ENCODE results near the gene UTP25. TPM values are rescaled to one million over a fixed set of nuclear protein-coding genes. Genes with fewer than 3 reads are reported as not detected.
"Not testable (repeated sequence)": the region's sequence is repeated elsewhere in the genome, so short reads cannot be mapped to it uniquely, and the experiment has no call there.

UTP25 gene
- total and polyA plus RNA-seq, 4 donors = 6.5 to 9.0 (median 7.4) TPM

GRCh38 chr1:209885403-209886218 lies 57.8 kb downstream of the UTP25 start:
- Histone ChIP-seq H3K27me3 (ENCODE audit: control insufficient read depth, insufficient read depth, low read length) (peaks cover 9% of the 10 kb centered on the region), H3K4me1 (ENCODE audit: control insufficient read depth, insufficient read depth, low read length) (no peaks in the 10 kb centered on the region), H3K4me3 (ENCODE audit: low read depth, low read length) (no peak overlapping the region), H3K9me3 (ENCODE audit: control insufficient read depth, insufficient read depth, low read length) (no peaks in the 10 kb centered on the region), H3K27ac (ENCODE audit: low read depth, low read length) (no peak overlapping the region), H3K36me3 (ENCODE audit: control insufficient read depth, insufficient read depth, low read length) (no peaks in the 10 kb centered on the region)
- no peak for DNase-seq (ENCODE audit: low read depth in 4 of 6, low spot score in 6 of 6)
- WGBS (ENCODE audit: insufficient coverage) = 98% methylated on average over 6 of the region's 7 CpGs

GRCh38 chr1:209886219-209886536 lies 58.4 kb downstream of the UTP25 start:
- Histone ChIP-seq H3K36me3 (ENCODE audit: control insufficient read depth, insufficient read depth, low read length) (no peaks in the 10 kb centered on the region), H3K27ac (ENCODE audit: low read depth, low read length) (no peak overlapping the region), H3K27me3 (ENCODE audit: control insufficient read depth, insufficient read depth, low read length) (peaks cover 4% of the 10 kb centered on the region), H3K9me3 (ENCODE audit: control insufficient read depth, insufficient read depth, low read length) (no peaks in the 10 kb centered on the region), H3K4me3 (ENCODE audit: low read depth, low read length) (no peak overlapping the region), H3K4me1 (ENCODE audit: control insufficient read depth, insufficient read depth, low read length) (no peaks in the 10 kb centered on the region)
- DNase-seq (ENCODE audit: low read depth in 4 of 6, low spot score in 6 of 6) = peak in 2 of 6 donors; percentile 6 to 83
- WGBS (ENCODE audit: insufficient coverage) = no CpG with 5 or more reads among the region's 1 CpG

DNA sequence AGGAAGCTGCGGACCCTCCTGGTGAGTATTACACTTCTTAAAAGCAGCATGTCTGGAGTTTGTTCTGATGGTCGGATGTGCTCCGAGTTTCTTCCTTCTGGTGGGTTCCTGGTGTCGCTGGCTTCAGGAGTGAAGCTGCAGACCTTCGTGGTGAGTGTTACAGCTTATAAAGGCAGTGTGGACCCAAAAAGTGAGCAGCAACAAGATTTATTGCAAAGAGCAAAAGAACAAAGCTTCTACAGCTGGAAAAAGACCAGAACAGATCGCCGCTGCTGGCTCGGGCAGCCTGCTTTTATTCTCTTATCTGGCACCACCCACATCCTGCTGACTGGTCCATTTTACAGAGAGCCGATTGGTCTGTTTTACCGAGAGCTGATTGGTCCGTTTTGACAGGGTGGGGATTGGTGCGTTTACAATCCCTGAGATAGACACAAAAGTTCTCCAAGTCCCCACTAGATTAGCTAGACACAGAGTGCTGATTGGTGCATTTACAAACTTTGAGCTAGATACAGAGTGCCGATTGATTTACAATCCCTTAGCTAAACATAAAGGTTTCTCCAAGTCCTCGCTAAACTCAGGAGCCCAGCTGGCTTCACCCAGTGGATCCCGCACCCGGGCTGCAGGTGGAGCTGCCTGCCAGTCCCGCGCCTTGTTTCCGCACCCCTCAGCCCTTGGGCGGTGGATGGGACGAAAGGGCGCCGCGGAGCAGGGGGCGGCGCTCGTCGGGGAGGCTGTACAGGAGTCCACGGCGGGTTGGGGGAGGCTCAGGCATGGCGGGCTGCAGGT lies 60.7 kb downstream of the UTP25 start:
- H3K9me3 ChIP-seq (ENCODE audit: control insufficient read depth, insufficient read depth, low read length); DNase-seq (ENCODE audit: low read depth in 4 of 6, low spot score in 6 of 6); H3K27me3 ChIP-seq (ENCODE audit: control insufficient read depth, insufficient read depth, low read length); H3K36me3 ChIP-seq (ENCODE audit: control insufficient read depth, insufficient read depth, low read length); H3K4me3 ChIP-seq (ENCODE audit: low read depth, low read length); H3K27ac ChIP-seq (ENCODE audit: low read depth, low read length); H3K4me1 ChIP-seq (ENCODE audit: control insufficient read depth, insufficient read depth, low read length): not testable (repeated sequence)
- WGBS (ENCODE audit: insufficient coverage) = 88% methylated on average over 28 of the region's 31 CpGs

DNA sequence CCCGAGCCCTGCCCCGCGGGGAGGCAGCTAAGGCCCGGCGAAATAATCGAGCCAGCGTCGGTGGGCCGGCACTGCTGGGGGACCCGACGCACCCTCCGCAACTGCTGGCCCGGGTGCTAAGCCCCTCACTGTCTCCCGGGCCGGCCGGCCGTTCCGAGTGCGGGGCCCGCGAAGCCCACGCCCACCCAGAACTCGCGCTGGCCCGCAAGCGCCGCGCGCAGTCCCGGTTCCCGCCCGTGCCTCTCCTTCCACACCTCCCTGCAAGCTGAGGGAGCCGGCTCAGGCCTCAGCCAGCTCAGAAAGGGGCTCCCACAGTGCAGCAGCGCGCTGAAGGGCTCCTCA lies 61.3 kb downstream of the UTP25 start:
- Histone ChIP-seq H3K4me3 (ENCODE audit: low read depth, low read length) (no peak overlapping the region), H3K27me3 (ENCODE audit: control insufficient read depth, insufficient read depth, low read length) (no peaks in the 10 kb centered on the region), H3K36me3 (ENCODE audit: control insufficient read depth, insufficient read depth, low read length) (no peaks in the 10 kb centered on the region), H3K27ac (ENCODE audit: low read depth, low read length) (no peak overlapping the region), H3K4me1 (ENCODE audit: control insufficient read depth, insufficient read depth, low read length) (no peaks in the 10 kb centered on the region), H3K9me3 (ENCODE audit: control insufficient read depth, insufficient read depth, low read length) (no peaks in the 10 kb centered on the region)
- 91% methylated on average over 29 of the region's 35 CpGs for WGBS (ENCODE audit: insufficient coverage)
- no peak for DNase-seq (ENCODE audit: low read depth in 4 of 6, low spot score in 6 of 6)

- Histone ChIP-seq H3K27me3 (ENCODE audit: control insufficient read depth, insufficient read depth, low read length) (peaks cover 3% of the 10 kb centered on the region), H3K27ac (ENCODE audit: low read depth, low read length) (no peak overlapping the region), H3K4me3 (ENCODE audit: low read depth, low read length) (no peak overlapping the region), H3K9me3 (ENCODE audit: control insufficient read depth, insufficient read depth, low read length) (no peaks in the 10 kb centered on the region), H3K4me1 (ENCODE audit: control insufficient read depth, insufficient read depth, low read length) (no peaks in the 10 kb centered on the region), H3K36me3 (ENCODE audit: control insufficient read depth, insufficient read depth, low read length) (no peaks in the 10 kb centered on the region)
- DNase-seq (ENCODE audit: low read depth in 4 of 6, low spot score in 6 of 6) = no peak
- WGBS (ENCODE audit: insufficient coverage) = 71% methylated on average over 1 of the region's 3 CpGs
Observed at GRCh38 chr1:209890641-209891330, 63.0 kb downstream of the UTP25 start.

- Histone ChIP-seq H3K36me3 (ENCODE audit: control insufficient read depth, insufficient read depth, low read length) (no peaks in the 10 kb centered on the region), H3K4me1 (ENCODE audit: control insufficient read depth, insufficient read depth, low read length) (no peaks in the 10 kb centered on the region), H3K9me3 (ENCODE audit: control insufficient read depth, insufficient read depth, low read length) (no peaks in the 10 kb centered on the region), H3K27ac (ENCODE audit: low read depth, low read length) (no peak overlapping the region), H3K27me3 (ENCODE audit: control insufficient read depth, insufficient read depth, low read length) (peaks cover 3% of the 10 kb centered on the region), H3K4me3 (ENCODE audit: low read depth, low read length) (no peak overlapping the region)
- 97% methylated on average over 6 of the region's 6 CpGs for WGBS (ENCODE audit: insufficient coverage)
- DNase-seq (ENCODE audit: low read depth in 4 of 6, low spot score in 6 of 6) = no peak
Observed at GRCh38 chr1:209893751-209894150, 66.0 kb downstream of the UTP25 start.

GRCh38 chr1:209895709-209896108 lies 67.9 kb downstream of the UTP25 start:
- no peak overlapping the region for H3K27ac ChIP-seq (ENCODE audit: low read depth, low read length)
- no peaks in the 10 kb centered on the region for H3K4me1 ChIP-seq (ENCODE audit: control insufficient read depth, insufficient read depth, low read length)
- 67% methylated on average over 1 of the region's 4 CpGs for WGBS (ENCODE audit: insufficient coverage)
- H3K27me3 ChIP-seq (ENCODE audit: control insufficient read depth, insufficient read depth, low read length) = peaks cover 3% of the 10 kb centered on the region
- H3K4me3 ChIP-seq (ENCODE audit: low read depth, low read length) = no peak overlapping the region
- no peaks in the 10 kb centered on the region for H3K36me3 ChIP-seq (ENCODE audit: control insufficient read depth, insufficient read depth, low read length)
- DNase-seq (ENCODE audit: low read depth in 4 of 6, low spot score in 6 of 6) = no peak
- H3K9me3 ChIP-seq (ENCODE audit: control insufficient read depth, insufficient read depth, low read length) = no peaks in the 10 kb centered on the region

- Histone ChIP-seq H3K27me3 (ENCODE audit: control insufficient read depth, insufficient read depth, low read length) (peaks cover 3% of the 10 kb centered on the region), H3K4me1 (ENCODE audit: control insufficient read depth, insufficient read depth, low read length) (no peaks in the 10 kb centered on the region), H3K36me3 (ENCODE audit: control insufficient read depth, insufficient read depth, low read length) (no peaks in the 10 kb centered on the region), H3K4me3 (ENCODE audit: low read depth, low read length) (no peak overlapping the region), H3K27ac (ENCODE audit: low read depth, low read length) (no peak overlapping the region), H3K9me3 (ENCODE audit: control insufficient read depth, insufficient read depth, low read length) (no peaks in the 10 kb centered on the region)
- no peak for DNase-seq (ENCODE audit: low read depth in 4 of 6, low spot score in 6 of 6)
- WGBS (ENCODE audit: insufficient coverage) = no CpG with 5 or more reads among the region's 4 CpGs
Observed at GRCh38 chr1:209896346-209896745, 68.6 kb downstream of the UTP25 start.

GRCh38 chr1:209898271-209898670 lies 70.5 kb downstream of the UTP25 start:
- 57% methylated on average over 3 of the region's 6 CpGs for WGBS (ENCODE audit: insufficient coverage)
- H3K9me3 ChIP-seq (ENCODE audit: control insufficient read depth, insufficient read depth, low read length); H3K27ac ChIP-seq (ENCODE audit: low read depth, low read length); H3K4me1 ChIP-seq (ENCODE audit: control insufficient read depth, insufficient read depth, low read length); DNase-seq (ENCODE audit: low read depth in 4 of 6, low spot score in 6 of 6); H3K4me3 ChIP-seq (ENCODE audit: low read depth, low read length); H3K36me3 ChIP-seq (ENCODE audit: control insufficient read depth, insufficient read depth, low read length); H3K27me3 ChIP-seq (ENCODE audit: control insufficient read depth, insufficient read depth, low read length): not testable (repeated sequence)

All from spinal cord (tissue), 10 donors.